GM23248 (cell line): ENCODE results near the gene ZNF710.

Source experiments
- EZH2 ChIP-seq: fragments of 200-600 bp; sonication (generic); IDR thresholded peaks from 2 replicates; pipeline ENCODE4 v1.6.1; 2018; ENCODE audit warnings: antibody characterized with exemption, mild to moderate bottlenecking; ENCODE audit not compliant: insufficient read depth, poor library complexity, severe bottlenecking
- EZH2phosphoT487 ChIP-seq: fragments of 200-600 bp; sonication (generic); IDR thresholded peaks from 2 replicates; pipeline ENCODE4 v1.6.1; 2018; ENCODE audit warnings: antibody characterized with exemption, moderate library complexity, mild to moderate bottlenecking, low read depth; ENCODE audit not compliant: insufficient read depth

- TF ChIP-seq EZH2 = no peak
- TF ChIP-seq EZH2phosphoT487 = no peak
These were observed 33.2 kb upstream of the ZNF710 start for GRCh38 chr15:89967881-89968280.
